Mucosa of descending colon (tissue), 3 donors: ENCODE results near the gene PLEKHG3. TPM values are rescaled to one million over a fixed set of nuclear protein-coding genes. Genes with fewer than 3 reads are reported as not detected.

ENCODE experiments used
- ATAC-seq: fragments of 200-7000 bp; cut with Tn5 transposase; one replicate; pipeline ENCODE4 v1.9.1; 2020; ENCODE audit warnings: mild to moderate bottlenecking, moderate library complexity
- DNase-seq, 3 donors: peaks; one replicate each; pipeline ENCODE4 v3.0.0-alpha.2; 2020
- H3K36me3 ChIP-seq: fragments of 200-600 bp; one replicate; pipeline ENCODE4 v1.8.0; 2021; ENCODE audit warnings: low read depth, mild to moderate bottlenecking
- H3K4me1 ChIP-seq: fragments of 200-600 bp; one replicate; pipeline ENCODE4 v1.8.0; 2021; ENCODE audit warnings: low read depth, mild to moderate bottlenecking
- H3K4me3 ChIP-seq: fragments of 200-600 bp; one replicate; pipeline ENCODE4 v1.8.0; 2021; ENCODE audit warnings: mild to moderate bottlenecking
- H3K9me3 ChIP-seq: fragments of 200-600 bp; one replicate; pipeline ENCODE4 v1.8.0; 2021; ENCODE audit warnings: mild to moderate bottlenecking
- CTCF ChIP-seq: fragments of 200-600 bp; IDR thresholded peaks from one replicate; pipeline ENCODE4 v1.8.0; 2022; ENCODE audit warnings: antibody characterized with exemption, mild to moderate bottlenecking
- intact Hi-C, 2 donors: fragments of 100-400 bp; cut with DNase I in 1 of 2; cut with micrococcal nuclease in 1 of 2; formaldehyde crosslinking; loops; one replicate each; pipeline versions ENCODE4 v1.11.0 to v1.11.1; 2022; cut with DNase I, micrococcal nuclease
- total RNA-seq, 3 donors: library from RNA; stranded (reverse); fragmentation: NEBNext Ultra II Directional in 2 of 3; extraction: Animal tissue kit (Norgen Biotek cat#: 25700) in 2 of 3; gene quantifications; one replicate each; pipeline versions ENCODE4 v1.2.1 to v1.2.4, GENCODE V29; 2021 to 2023
- donor health status: DM: no; HTN: no; CAD: no; lungs with moderate emphysema.
- donor health status: DM: no; HTN: no; CAD: no.
- donor health status: DM: no; HTN: yes; CAD: no.

Gene PLEKHG3
- total RNA-seq, 3 donors from 2014 or later, result 72.0 to 96.6 (median 91.4) TPM

GRCh38 chr14:64763085-64763782, 59.0 kb downstream of the PLEKHG3 start:
- intact Hi-C loops, result loop anchor here (5.0 kb wide), 1 partner anchor 91 kb away; no protein-coding TSS in a partner anchor
- H3K4me1 ChIP-seq, result peaks cover 24% of the 10 kb centered on the region

GRCh38 chr14:64763801-64764621, 59.8 kb downstream of the PLEKHG3 start:
- H3K9me3 ChIP-seq, result no peaks in the 10 kb centered on the region
- H3K4me3 ChIP-seq, result no peak overlapping the region
- no peak for ATAC-seq
- intact Hi-C loops, result loop anchor here (5.0 kb wide), 1 partner anchor 92 kb away; no protein-coding TSS in a partner anchor
- peaks cover 20% of the 10 kb centered on the region for H3K4me1 ChIP-seq
- no peak for TF ChIP-seq CTCF
- no peaks in the 10 kb centered on the region for H3K36me3 ChIP-seq
- peak in 1 of 3 donors; percentile 46 for DNase-seq

More at GRCh38 chr14:64763085-64763782, 59.0 kb downstream of the PLEKHG3 start:
- no peak for TF ChIP-seq CTCF
- Histone ChIP-seq H3K4me3 (no peak overlapping the region), H3K36me3 (no peaks in the 10 kb centered on the region), H3K9me3 (no peaks in the 10 kb centered on the region)
- no peak for DNase-seq
- ATAC-seq, result no peak

GRCh38 chr14:64764641-64765520, 60.7 kb downstream of the PLEKHG3 start:
- Histone ChIP-seq H3K36me3 (no peaks in the 10 kb centered on the region), H3K4me3 (no peak overlapping the region), H3K9me3 (no peaks in the 10 kb centered on the region), H3K4me1 (peaks cover 20% of the 10 kb centered on the region)
- TF ChIP-seq CTCF, result peak; percentile 80
- peak; percentile 74 to 85 (median 81) for DNase-seq
- intact Hi-C loops, result loop anchor here (5.0 kb wide), 1 partner anchor 93 kb away; no protein-coding TSS in a partner anchor
- peak; percentile 71 for ATAC-seq

- no peak for ATAC-seq
- no peak for TF ChIP-seq CTCF
- DNase-seq, result no peak
- intact Hi-C loops, result no loop called here
- no peak overlapping the region for H3K4me3 ChIP-seq
- H3K4me1 ChIP-seq, result peaks cover 17% of the 10 kb centered on the region
- no peaks in the 10 kb centered on the region for H3K36me3 ChIP-seq
- H3K9me3 ChIP-seq, result no peaks in the 10 kb centered on the region
Observed at GRCh38 chr14:64765740-64766302, 61.6 kb downstream of the PLEKHG3 start.
